Thymus (tissue), 11 donors: ENCODE results near the gene DLG3. TPM values are rescaled to one million over a fixed set of nuclear protein-coding genes. Genes with fewer than 3 reads are reported as not detected.
A peak's percentile ranks its signal among the peaks of the same experiment; 100 is the strongest.

Source experiments
- DNase-seq, 9 donors: peaks; one replicate each; pipeline ENCODE4 v3.0.0-alpha.2; 2013; ENCODE audit warnings: low spot score in 9 of 9, low read depth in 6 of 9, missing footprints in 1 of 9
- H3K27ac ChIP-seq, 2 donors: one replicate each; pipeline ENCODE4 v1.5.1; 2013; ENCODE audit warnings: control low read depth in 1 of 2, low read depth in 1 of 2, low read length in 1 of 2, mild to moderate bottlenecking in 1 of 2, moderate library complexity in 1 of 2
- H3K27me3 ChIP-seq, 2 donors: one replicate each; pipeline ENCODE4 v1.5.1; 2013; ENCODE audit warnings: low read length in 1 of 2; ENCODE audit not compliant: control insufficient read depth in 2 of 2, insufficient read depth in 1 of 2
- H3K36me3 ChIP-seq, 2 donors: one replicate each; pipeline ENCODE4 v1.5.1; 2013; ENCODE audit warnings: low read length in 1 of 2, mild to moderate bottlenecking in 1 of 2, moderate library complexity in 1 of 2; ENCODE audit not compliant: control insufficient read depth in 2 of 2, insufficient read depth in 2 of 2
- H3K4me1 ChIP-seq, 2 donors: one replicate each; pipeline ENCODE4 v1.5.1; 2013; ENCODE audit warnings: low read length in 2 of 2; ENCODE audit not compliant: control insufficient read depth in 2 of 2, insufficient read depth in 2 of 2
- H3K4me3 ChIP-seq, 2 donors: one replicate each; pipeline ENCODE4 v1.5.1; 2013; ENCODE audit warnings: low read length in 2 of 2, control low read depth in 1 of 2, mild to moderate bottlenecking in 1 of 2
- H3K9me3 ChIP-seq, 2 donors: one replicate each; pipeline ENCODE4 v1.5.1; 2013; ENCODE audit warnings: low read length in 1 of 2, mild to moderate bottlenecking in 1 of 2; ENCODE audit not compliant: control insufficient read depth in 2 of 2, insufficient read depth in 1 of 2
- WGBS: extraction: QIAGEN DNeasy Blood & Tissue Kit; methylation state at CpG from one replicate; pipeline ENCODE4 v1.1.7; 2013; 5-methylcytosine and 5-hydroxymethylcytosine counted together
- polyA plus RNA-seq: library from polyadenylated mRNA; stranded (reverse); fragments of 200-250 nt; gene quantifications from one replicate; pipeline ENCODE4 v1.2.3, GENCODE V29; 2013
- total RNA-seq: library from RNA; stranded (reverse); fragments of 120-200 nt; gene quantifications from one replicate; pipeline ENCODE4 v1.2.4, GENCODE V29; 2013
- donor health status: healthy.

Gene DLG3
- total and polyA plus RNA-seq, 2 donors = 4.8 to 5.1 TPM

- Histone ChIP-seq H3K36me3 (no peaks in the 10 kb centered on the region), H3K27ac (no peak overlapping the region), H3K27me3 (peaks cover 2 to 41% of the 10 kb centered on the region in 2 donors), H3K4me3 (peak overlapping the region in 1 of 2 donors; percentile 58), H3K9me3 (no peaks in the 10 kb centered on the region), H3K4me1 (peaks cover 0 to 8% of the 10 kb centered on the region in 2 donors)
- 22% methylated on average over 17 of the region's 17 CpGs for WGBS
- DNase-seq = no peak
Measured at GRCh38 chrX:70434914-70435586, 9.6 kb upstream of the DLG3 start.

- no peak overlapping the region for H3K27ac ChIP-seq
- H3K4me1 ChIP-seq = peaks cover 0 to 8% of the 10 kb centered on the region in 2 donors
- no peak for DNase-seq
- H3K36me3 ChIP-seq = no peaks in the 10 kb centered on the region
- no peak overlapping the region for H3K4me3 ChIP-seq
- WGBS = 45% methylated on average over 16 of the region's 16 CpGs
- peaks cover 2 to 41% of the 10 kb centered on the region in 2 donors for H3K27me3 ChIP-seq
- H3K9me3 ChIP-seq = no peaks in the 10 kb centered on the region
Measured at GRCh38 chrX:70436343-70436742, 8.3 kb upstream of the DLG3 start.

GRCh38 chrX:70437011-70437410 lies 7.6 kb upstream of the DLG3 start:
- Histone ChIP-seq H3K27me3 (peaks cover 2 to 43% of the 10 kb centered on the region in 2 donors), H3K4me3 (no peak overlapping the region), H3K36me3 (no peaks in the 10 kb centered on the region), H3K4me1 (peaks cover 0 to 8% of the 10 kb centered on the region in 2 donors), H3K9me3 (no peaks in the 10 kb centered on the region), H3K27ac (no peak overlapping the region)
- no peak for DNase-seq
- WGBS = 71% methylated on average over 2 of the region's 2 CpGs

- H3K9me3 ChIP-seq = no peaks in the 10 kb centered on the region
- H3K27me3 ChIP-seq = peaks cover 7 to 48% of the 10 kb centered on the region in 2 donors
- WGBS = 93% methylated on average over 8 of the region's 8 CpGs
Measured at GRCh38 chrX:70437921-70438665, 6.5 kb upstream of the DLG3 start.

GRCh38 chrX:70439016-70439415 lies 5.6 kb upstream of the DLG3 start:
- DNase-seq = no peak
- 7% methylated on average over 1 of the region's 1 CpG for WGBS

More at GRCh38 chrX:70437921-70438665, 6.5 kb upstream of the DLG3 start:
- Histone ChIP-seq H3K27ac (no peak overlapping the region), H3K4me1 (peaks cover 0 to 8% of the 10 kb centered on the region in 2 donors), H3K36me3 (no peaks in the 10 kb centered on the region), H3K4me3 (no peak overlapping the region)
- DNase-seq = no peak

GRCh38 chrX:70442224-70442623 lies 2.4 kb upstream of the DLG3 start:
- Histone ChIP-seq H3K9me3 (no peaks in the 10 kb centered on the region), H3K36me3 (no peaks in the 10 kb centered on the region), H3K27me3 (peaks cover 16 to 55% of the 10 kb centered on the region in 2 donors), H3K4me1 (no peaks in the 10 kb centered on the region), H3K27ac (no peak overlapping the region), H3K4me3 (no peak overlapping the region)
- DNase-seq = no peak
- 79% methylated on average over 6 of the region's 6 CpGs for WGBS

More at GRCh38 chrX:70439016-70439415, 5.6 kb upstream of the DLG3 start:
- H3K27me3 ChIP-seq = peaks cover 12 to 50% of the 10 kb centered on the region in 2 donors
- no peaks in the 10 kb centered on the region for H3K36me3 ChIP-seq
- H3K4me1 ChIP-seq = peaks cover 0 to 5% of the 10 kb centered on the region in 2 donors
- no peak overlapping the region for H3K4me3 ChIP-seq
- no peaks in the 10 kb centered on the region for H3K9me3 ChIP-seq
- H3K27ac ChIP-seq = no peak overlapping the region

GRCh38 chrX:70444946-70445656 lies 466 bp downstream of the DLG3 start:
- 6% methylated on average over 59 of the region's 61 CpGs for WGBS
- Histone ChIP-seq H3K9me3 (no peaks in the 10 kb centered on the region), H3K4me1 (no peaks in the 10 kb centered on the region), H3K27ac (no peak overlapping the region), H3K36me3 (no peaks in the 10 kb centered on the region), H3K4me3 (peak overlapping the region in 1 of 2 donors; percentile 17), H3K27me3 (peaks cover 16 to 57% of the 10 kb centered on the region in 2 donors)
- DNase-seq = no peak

- no peaks in the 10 kb centered on the region for H3K36me3 ChIP-seq
- no peaks in the 10 kb centered on the region for H3K4me1 ChIP-seq
- H3K4me3 ChIP-seq = no peak overlapping the region
- no peak overlapping the region for H3K27ac ChIP-seq
- H3K27me3 ChIP-seq = peaks cover 16 to 58% of the 10 kb centered on the region in 2 donors
- H3K9me3 ChIP-seq = no peaks in the 10 kb centered on the region
- 90% methylated on average over 9 of the region's 9 CpGs for WGBS
- DNase-seq = no peak
Measured at GRCh38 chrX:70445951-70446350, 1.3 kb downstream of the DLG3 start.
